B cell (primary cell): ENCODE measurements around the gene TLR9. TPM values are rescaled to one million over a fixed set of nuclear protein-coding genes. Genes with fewer than 3 reads are reported as not detected.

ENCODE experiments used
- polyA plus RNA-seq: library from polyadenylated mRNA; depleted of rRNA; stranded (reverse); fragments of >200 nt; gene quantifications from 2 replicates; pipeline ENCODE4 v1.2.3, GENCODE V29; 2012
- small RNA-seq: library from RNA; depleted of rRNA; stranded (forward); fragments of <200 nt; gene quantifications from one replicate; pipeline ENCODE3, GENCODE V24; 2012; ENCODE audit warnings: low replicate concordance, low read depth; ENCODE audit not compliant: insufficient read length
- total RNA-seq, 2 donors: library from RNA; stranded (reverse); fragments of 120-200 nt in 1 of 2; gene quantifications; 1 replicate in 1 of 2; 2 replicates in 1 of 2; pipeline versions ENCODE4 v1.2.3 to v1.2.4, GENCODE V29; 2013 to 2022

TLR9 gene
- total and polyA plus RNA-seq, 2 donors (not counting 1 experiment from before 2014, with no cell fraction given): 3.7 to 21.0 TPM

Small RNA genes lying within 50 kb of the gene (small RNA-seq; reads per million reads assigned to genes)
- 1,135 reads per million, percentile 98 among the genes with 10 or more reads in this experiment for gene MIRLET7G

Other genes with a start within 250 kb of the TLR9 start
- gene ACY1, start 242.1 kb downstream of the TLR9 start, total RNA-seq: 11.6 and 14.6 TPM in 2 replicates
- 26.2 and 26.6 TPM in 2 replicates for gene ACY1, start 242.1 kb downstream of the TLR9 start, polyA plus RNA-seq
- 1,460 and 1,552 TPM in 2 replicates for gene RPL29, start 229.8 kb downstream of the TLR9 start, total RNA-seq
- 2,693 and 3,787 TPM in 2 replicates for gene RPL29, start 229.8 kb downstream of the TLR9 start, polyA plus RNA-seq
- gene DUSP7, start 169.1 kb downstream of the TLR9 start, total RNA-seq: 6.9 TPM in 2 replicates
- gene DUSP7, start 169.1 kb downstream of the TLR9 start, polyA plus RNA-seq: 2.9 and 5.1 TPM in 2 replicates
- 2.4 and 2.8 TPM in 2 replicates for gene POC1A, start 71.2 kb downstream of the TLR9 start, total RNA-seq
- gene POC1A, start 71.2 kb downstream of the TLR9 start, polyA plus RNA-seq: 1.4 and 1.7 TPM in 2 replicates
- gene ALAS1, start 27.5 kb downstream of the TLR9 start, total RNA-seq: 26.1 and 28.3 TPM in 2 replicates
- 18.9 and 30.2 TPM in 2 replicates for gene ALAS1, start 27.5 kb downstream of the TLR9 start, polyA plus RNA-seq
- 53.5 and 60.3 TPM in 2 replicates for gene TWF2, start 13.5 kb upstream of the TLR9 start, total RNA-seq
- 59.7 and 88.2 TPM in 2 replicates for gene TWF2, start 13.5 kb upstream of the TLR9 start, polyA plus RNA-seq
- 45.0 and 53.6 TPM in 2 replicates for gene PPM1M, start 20.1 kb upstream of the TLR9 start, total RNA-seq
- gene PPM1M, start 20.1 kb upstream of the TLR9 start, polyA plus RNA-seq: 42.5 and 65.2 TPM in 2 replicates
- gene WDR82, start 53.0 kb upstream of the TLR9 start, total RNA-seq: 94.0 and 101 TPM in 2 replicates
- gene WDR82, start 53.0 kb upstream of the TLR9 start, polyA plus RNA-seq: 27.8 and 46.5 TPM in 2 replicates
- gene GLYCTK, start 62.2 kb upstream of the TLR9 start, total RNA-seq: 39.8 and 45.2 TPM in 2 replicates
- gene GLYCTK, start 62.2 kb upstream of the TLR9 start, polyA plus RNA-seq: 34.3 and 46.9 TPM in 2 replicates
- 47.2 and 47.6 TPM in 2 replicates for gene DNAH1, start 90.7 kb upstream of the TLR9 start, total RNA-seq
- 59.2 and 60.9 TPM in 2 replicates for gene DNAH1, start 90.7 kb upstream of the TLR9 start, polyA plus RNA-seq
- gene BAP1, start 184.4 kb upstream of the TLR9 start, total RNA-seq: 91.4 and 94.1 TPM in 2 replicates
- 81.6 and 132 TPM in 2 replicates for gene BAP1, start 184.4 kb upstream of the TLR9 start, polyA plus RNA-seq
- gene PHF7, start 185.0 kb upstream of the TLR9 start, total RNA-seq: 23.8 and 24.9 TPM in 2 replicates
- gene PHF7, start 185.0 kb upstream of the TLR9 start, polyA plus RNA-seq: 12.8 and 22.2 TPM in 2 replicates
- gene SEMA3G, start 219.5 kb upstream of the TLR9 start, total RNA-seq: 0.27 and 0.42 TPM in 2 replicates
- 0.07 and 0.10 TPM in 2 replicates for gene SEMA3G, start 219.5 kb upstream of the TLR9 start, polyA plus RNA-seq
- gene TNNC1, start 228.4 kb upstream of the TLR9 start, total RNA-seq: 1.1 TPM in 1 of 2 replicates, not detected in the other
- 5.4 and 16.7 TPM in 2 replicates for gene TNNC1, start 228.4 kb upstream of the TLR9 start, polyA plus RNA-seq
- 161 and 169 TPM in 2 replicates for gene NISCH, start 230.0 kb upstream of the TLR9 start, total RNA-seq
- 127 and 130 TPM in 2 replicates for gene NISCH, start 230.0 kb upstream of the TLR9 start, polyA plus RNA-seq